NCI-H2029 (cell line): ENCODE data around the gene POU6F2.

Experiments
- DNase-seq: peaks from one replicate; lab custom pipeline; 2025; lab: John Stamatoyannopoulos, UW

POU6F2 gene

DNA sequence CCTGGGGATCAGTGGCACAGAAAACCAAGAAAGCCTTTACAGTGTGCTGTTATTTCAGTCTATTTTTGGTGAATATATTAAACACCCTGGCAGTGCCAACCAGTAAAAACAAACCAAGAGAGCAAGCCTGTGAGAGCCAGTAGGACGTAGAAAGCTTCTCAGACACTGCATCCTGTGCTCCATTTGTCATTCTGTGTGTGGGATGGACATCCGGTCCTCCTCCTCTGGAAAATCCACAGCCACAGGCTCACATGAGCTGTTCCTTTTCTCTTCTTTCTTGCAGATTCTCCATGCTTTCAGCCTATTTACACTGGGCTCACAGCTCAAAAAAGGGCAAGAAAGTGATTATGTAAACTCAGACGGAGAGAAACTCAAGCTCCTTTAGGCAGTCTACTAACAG lies 468.8 kb downstream of the POU6F2 start:
- no peak for DNase-seq

DNA sequence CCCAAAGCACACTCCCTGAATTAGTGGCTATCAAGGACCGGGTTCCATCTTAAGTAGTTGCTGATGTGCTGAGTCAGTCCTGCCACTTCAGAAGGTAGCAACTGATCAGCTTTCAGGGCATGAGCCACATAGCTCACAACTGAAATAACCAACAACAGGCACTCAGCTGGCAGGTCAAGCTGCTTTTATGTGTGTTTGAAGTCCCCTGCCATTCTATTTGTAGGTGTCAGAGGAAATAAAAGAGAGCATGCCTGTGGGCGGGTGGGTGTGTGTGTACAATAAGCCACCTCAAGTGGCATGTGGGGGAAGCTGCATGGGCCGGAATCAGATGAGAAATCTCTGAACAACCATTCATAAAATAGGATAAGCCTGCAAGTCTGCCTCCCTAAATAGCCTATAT lies 474.2 kb downstream of the POU6F2 start:
- no peak for DNase-seq

DNA sequence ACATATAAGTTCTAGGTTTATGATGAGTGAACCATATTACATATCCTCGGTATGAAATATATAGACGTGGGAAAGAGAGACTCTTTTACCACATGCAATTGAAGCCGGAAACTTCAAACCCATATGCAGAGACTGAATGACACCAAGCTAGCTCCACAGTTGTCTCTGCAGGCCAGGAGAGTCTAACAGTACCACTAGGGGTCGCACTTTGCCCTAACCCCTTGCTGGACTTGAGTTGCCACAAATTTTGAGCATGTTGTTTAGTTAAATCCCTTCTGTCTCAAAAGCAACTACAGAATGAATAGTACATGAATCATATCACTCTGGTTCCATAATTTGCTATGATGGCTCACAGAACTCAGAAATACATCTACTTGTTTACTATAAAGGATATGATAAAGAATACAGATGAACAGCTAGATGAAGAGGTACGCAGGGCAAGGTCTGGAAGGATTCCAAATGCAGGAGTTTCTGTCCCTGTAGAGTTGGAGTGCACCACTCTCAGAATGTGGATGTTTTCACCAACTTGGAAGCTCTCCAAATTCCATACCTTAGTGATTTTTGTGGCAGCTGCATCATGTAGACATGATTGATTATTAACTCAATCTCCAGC lies 476.1 kb downstream of the POU6F2 start:
- DNase-seq, result no peak

DNA sequence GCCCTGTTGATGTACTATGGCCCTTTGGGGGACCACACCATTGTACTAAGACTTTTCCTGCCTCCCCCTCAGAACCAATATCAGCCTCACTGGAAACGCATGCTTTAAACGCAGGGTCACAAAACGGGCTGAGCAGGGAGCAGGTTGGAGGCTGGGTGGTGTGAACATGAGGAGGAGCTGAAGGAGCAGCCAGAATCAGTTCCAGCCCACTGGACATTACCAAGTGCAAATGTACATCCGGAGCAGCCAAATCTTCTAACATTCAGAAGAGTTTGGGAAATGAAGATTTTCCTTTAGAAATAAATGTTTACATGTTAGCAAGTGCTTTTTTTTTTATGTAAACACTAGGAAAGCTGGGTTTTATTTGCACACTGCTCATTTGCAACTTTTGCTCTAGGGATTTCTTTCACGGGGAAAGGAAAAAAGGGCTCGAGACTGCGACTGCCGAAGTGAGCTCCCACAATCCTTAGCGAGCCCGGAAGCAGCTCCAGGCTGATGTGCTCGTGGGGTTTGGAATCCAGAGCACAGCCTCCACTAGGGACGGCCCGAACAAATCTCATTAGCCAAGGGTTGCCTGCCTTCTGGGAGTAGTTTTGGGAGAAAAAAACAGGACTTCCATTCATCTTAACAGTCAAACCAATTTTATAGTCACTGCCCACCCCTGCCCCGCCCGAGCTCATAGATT lies 480.5 kb downstream of the POU6F2 start:
- DNase-seq, result no peak

DNA sequence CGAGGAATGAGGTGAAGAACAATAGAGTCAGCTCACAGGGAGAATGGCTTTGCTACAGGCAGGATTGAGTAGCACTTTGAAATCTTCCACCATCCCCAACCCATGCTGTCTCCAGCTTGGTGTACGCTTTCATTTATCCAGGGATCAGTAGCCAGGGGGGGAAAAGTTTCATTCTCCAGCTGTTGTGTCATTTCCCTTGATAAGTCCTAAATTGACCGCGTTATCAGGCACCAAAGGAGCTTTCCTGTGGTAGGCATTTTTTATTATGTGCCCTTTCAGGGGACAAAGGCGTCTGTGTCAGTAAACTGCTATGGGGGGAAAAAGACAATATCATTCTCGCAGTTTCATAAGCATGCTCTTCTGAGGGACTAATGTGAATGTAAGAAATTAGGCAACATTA lies 481.9 kb downstream of the POU6F2 start:
- DNase-seq, result no peak

DNA sequence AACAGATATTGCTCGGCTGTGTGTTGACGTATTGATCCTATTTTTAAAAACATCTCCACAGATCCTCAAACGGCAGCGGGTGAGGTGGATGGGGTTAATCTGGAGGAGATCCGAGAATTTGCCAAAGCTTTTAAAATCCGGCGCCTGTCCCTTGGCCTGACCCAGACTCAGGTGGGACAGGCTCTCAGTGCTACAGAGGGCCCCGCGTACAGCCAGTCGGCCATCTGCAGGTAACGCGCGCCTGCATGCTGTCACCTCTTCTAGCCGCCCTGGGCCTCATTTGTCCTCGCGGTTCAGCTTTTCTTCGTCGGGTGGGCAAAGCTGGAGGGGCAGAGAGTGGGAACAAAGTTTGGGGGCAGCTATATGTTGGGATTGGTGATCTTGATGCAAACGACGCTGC lies 482.8 kb downstream of the POU6F2 start:
- DNase-seq, result no peak

DNA sequence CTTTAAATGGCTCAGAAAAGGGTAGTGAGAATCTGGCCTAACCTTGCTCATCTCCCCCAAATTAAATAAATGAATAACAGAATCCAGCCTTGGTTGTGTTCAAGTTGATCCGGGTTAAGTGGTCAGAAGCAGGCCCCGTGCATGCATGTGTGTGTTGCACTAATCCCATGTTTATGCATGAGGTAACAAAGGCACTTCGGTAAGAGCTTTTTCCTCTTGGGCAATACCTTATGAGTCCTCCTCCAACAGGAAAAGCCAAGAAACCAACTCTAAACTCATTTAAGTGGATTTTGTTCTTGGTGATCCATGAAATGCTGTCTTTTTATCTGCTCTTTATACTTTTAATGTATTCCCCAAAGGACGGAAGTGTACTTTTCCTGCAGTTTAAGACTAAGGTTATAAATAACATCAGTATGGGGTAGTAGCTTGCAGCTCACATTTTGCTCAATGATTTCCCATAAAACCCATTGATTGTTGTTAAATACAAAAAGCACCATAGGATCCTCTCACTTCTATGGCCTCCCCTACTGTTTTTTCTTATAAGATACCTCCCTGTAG lies 483.6 kb downstream of the POU6F2 start:
- no peak for DNase-seq

DNA sequence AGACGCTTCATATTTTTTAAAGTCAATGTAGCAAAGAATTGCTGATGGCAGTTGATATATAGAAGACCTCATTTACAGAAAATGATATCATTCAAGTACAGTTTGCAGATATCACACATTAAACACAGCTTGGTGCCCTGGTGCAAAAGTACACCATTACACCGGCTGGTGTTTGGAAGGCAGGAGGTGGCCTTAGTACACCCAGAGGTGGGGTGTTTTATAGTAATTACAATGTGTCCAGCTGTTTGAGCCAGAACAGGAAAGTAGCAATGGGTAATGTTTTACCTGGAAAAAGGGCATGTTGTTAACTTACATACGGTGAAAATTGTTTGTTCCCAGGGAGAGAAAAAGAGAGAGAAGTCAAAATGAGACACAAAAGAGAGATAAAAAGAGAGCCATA lies 485.5 kb downstream of the POU6F2 start:
- no peak for DNase-seq

DNA sequence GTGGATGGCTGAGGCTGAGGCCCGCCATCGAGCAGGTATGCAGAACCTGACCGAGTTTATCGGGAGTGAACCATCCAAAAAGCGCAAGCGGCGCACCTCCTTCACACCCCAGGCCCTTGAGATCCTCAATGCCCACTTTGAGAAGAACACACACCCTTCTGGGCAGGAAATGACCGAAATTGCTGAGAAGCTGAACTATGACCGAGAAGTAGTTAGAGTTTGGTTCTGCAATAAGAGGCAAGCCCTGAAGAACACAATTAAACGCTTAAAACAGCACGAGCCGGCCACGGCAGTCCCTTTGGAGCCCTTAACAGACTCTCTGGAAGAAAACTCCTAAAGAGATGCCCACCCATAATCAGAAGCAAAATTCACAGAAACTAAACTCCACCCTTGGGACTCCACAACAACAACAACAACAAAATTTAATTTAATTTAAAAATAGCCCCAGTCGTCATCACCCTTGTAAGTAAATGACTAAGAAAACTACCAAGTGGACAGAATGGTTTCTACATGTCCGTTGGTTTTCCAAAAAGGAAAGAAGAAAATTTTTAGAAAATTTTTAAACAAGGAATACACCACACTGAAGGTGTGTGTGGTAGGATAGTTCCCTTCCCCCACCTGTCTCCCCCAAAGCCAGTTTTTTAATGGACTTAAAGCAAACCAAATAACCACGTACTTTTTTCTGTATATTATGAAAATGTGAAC lies 486.8 kb downstream of the POU6F2 start:
- no peak for DNase-seq

DNA sequence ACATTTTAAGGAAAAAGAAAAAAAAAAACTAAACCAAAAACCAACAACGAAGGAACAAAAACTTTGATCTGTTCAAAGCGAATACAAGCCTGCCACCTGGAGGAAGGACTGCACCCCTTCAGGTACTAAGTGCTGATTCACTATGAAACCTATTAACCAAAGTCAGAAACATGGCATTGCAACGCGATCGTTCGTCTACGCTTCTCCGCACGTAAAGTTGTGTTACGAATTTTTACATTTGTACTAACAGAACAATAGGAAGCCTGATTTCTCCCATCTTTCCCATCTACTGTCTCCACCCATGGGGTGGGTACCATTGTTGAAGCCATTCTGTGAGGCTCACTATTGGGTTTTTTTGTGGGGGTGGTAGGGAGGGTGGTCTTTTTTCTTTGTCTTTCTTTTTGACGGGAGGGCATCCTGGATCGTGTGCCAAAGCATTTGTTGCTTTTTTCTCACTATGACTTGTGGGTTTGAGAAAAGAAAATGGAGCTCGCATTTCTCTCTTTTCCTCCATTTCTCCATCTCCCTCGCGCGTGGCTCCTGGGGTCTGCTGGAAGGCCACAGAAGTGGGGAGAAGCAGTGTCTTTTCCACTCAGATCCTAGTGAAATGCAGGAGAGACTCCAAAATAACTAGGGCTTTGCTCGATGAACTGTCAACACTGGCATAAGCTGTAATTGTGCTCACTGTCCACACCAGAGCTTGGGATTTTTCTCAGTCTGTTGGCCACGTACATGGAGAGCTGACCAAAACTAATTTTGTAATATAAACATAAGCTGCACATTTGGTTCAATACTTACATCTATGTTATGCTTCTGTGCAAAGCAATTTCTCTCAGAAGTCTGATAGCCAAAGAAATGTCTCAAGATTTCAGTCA lies 487.6 kb downstream of the POU6F2 start:
- peak; percentile 26 for DNase-seq

DNA sequence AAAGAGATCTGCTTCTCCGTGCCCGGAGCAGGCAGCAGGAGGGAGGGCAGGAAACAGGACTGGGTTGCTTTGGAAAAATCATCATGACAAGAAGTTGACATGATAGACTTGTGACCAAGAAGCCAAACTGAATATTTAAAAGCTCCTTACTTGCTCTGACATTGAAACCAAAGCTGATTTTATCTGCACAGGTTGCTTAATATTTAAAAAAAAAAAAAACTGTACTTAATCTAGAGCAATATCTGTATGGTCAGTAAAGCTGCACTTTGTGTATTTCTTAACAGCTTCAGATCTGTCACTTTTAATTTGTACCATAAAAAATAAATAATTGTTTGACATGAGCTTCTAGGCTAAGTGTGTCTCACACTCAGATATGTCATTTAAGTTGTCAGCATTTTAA lies 490.6 kb downstream of the POU6F2 start:
- no peak for DNase-seq

DNA sequence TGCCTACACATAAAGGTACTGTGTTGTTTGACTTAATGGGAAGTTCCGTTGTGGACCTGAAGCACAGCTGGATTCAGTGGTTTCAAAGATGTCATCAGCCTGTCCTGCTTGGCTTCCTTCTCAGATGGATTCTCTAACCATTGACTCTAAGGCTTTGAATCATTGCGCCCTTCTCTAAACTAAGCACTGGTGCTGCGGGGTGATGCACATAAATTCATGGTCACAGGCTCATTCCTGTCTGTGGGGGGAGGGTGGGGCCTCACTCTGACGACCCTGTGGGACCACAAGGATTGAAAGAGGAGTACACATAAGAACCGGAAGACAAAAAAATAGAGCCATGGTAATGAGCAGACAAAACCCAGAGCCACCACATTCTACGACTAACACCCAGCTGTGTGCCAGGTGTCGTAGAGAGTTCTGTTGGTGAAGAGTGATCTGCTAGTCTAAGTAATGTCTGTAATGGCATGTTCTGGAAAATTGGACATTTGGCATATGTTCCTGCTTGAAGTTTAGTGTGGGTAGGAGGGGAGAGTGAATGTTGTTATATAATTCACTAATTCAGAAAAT lies 491.2 kb downstream of the POU6F2 start:
- DNase-seq, result no peak

DNA sequence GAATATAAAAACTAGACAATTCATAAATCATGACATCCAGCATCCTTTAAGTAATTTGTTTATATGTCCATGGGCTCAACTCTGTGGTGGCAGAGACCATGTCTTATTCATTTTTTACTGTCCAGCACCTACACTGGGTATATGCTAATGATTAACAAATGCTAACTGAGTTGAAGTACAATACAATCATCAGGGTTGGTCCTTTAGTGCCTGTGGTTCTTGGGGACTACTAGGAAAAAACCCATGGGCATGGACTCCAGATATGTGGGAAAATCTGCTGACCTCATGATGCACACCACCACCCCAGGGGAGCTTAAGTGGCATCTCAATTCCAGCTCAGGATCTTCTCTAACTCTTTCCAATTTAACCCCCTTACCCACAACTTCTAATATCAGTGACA lies 503.2 kb downstream of the POU6F2 start:
- no peak for DNase-seq

DNA sequence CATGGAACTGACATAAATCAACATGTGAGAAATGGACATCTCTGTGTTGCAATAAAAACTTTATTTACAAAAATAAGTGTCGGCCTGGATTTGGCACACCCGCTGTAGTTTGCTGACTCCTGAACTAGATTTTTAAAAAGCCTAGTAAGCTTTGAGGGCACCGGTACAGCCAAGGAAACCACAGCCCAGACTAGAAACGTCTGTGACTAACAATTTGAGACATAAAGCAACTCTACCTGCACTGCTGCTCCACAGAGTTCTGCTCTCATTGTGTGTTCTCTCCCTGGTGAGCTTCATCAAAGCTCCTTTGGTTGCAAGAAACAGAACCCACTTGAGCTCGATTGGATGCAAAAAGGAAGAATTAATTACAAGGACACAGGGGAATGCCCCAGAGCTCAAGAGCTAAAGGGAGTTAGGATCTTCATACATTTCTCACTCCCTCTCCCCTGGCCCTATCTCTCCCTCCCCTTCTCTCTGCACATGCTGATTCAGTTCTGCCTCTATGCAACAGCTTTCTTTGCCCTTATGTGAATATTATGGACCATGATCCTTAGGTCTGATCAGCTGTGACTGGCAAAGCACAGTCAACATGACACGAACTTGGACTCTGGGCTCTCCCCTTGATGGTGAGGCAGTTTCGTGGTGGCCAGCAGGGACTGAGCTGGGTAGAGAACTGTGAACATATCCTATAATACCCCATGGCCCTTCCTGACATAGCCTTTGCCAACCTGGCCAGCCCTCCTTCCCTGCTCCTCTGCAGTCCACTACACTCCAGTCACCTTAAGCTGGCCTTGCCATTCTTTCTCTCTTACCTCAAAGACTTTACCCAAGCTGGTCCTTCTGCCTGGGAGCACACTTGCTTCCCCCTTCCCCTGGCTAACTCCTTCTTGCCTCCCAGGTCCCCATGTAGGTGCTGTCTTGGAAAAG lies 511.0 kb downstream of the POU6F2 start:
- DNase-seq, result no peak

DNA sequence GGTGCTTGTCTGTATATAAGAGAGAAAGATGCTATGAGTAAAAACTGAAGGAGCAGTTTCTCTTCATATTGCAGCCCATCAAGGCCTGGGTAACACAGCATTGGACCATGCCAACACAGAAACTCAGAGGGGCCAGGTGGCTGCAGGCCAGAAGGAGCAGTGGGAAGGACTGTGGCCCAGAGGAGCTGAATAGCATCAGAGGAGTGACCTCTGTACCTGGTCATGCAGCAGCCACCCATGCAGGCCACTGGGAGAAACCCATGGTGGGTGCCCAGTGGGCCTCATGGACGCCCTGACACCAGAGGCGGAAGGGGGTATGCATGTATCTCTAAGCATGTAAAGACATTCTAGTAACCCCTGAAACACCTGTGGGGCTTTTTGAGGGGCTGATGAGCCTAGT lies 512.6 kb downstream of the POU6F2 start:
- no peak for DNase-seq

DNA sequence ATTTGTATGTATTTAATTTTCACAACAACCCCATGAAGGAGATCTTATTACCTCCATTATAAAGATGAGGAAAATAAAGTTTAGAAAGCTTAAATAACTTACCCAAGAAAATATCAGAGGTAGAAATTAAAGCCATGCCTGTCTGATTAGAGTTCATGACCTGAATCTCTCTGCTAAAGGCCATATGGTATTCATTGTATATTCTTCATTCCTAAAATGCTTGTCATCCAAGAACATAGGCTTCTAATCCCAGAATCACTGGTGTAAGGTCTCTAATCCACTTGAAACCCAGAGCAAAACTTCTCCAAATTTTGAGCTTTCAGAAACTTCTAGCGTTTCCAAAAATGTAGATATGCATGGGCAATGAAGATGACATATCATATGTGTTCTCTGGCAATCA lies 516.2 kb downstream of the POU6F2 start:
- DNase-seq, result no peak

DNA sequence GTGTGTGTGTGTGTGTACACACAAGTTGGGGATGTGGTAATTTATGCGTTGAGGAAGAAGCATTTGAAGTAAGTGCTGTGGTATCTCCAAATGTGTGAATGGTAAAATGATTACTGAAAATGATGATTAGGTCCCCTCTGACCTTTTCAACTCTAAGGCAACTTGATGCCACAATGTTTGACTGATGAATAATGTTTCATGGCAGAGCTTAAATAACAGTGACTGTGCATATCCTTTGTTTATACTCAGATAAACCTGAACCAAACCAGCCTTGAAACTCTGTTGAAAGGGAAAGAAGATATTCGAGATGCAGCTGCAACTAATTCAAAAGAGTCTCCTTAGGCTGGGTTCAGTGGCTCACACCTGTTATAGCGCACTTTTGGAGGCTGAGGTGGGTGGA lies 523.6 kb downstream of the POU6F2 start:
- DNase-seq, result no peak

DNA sequence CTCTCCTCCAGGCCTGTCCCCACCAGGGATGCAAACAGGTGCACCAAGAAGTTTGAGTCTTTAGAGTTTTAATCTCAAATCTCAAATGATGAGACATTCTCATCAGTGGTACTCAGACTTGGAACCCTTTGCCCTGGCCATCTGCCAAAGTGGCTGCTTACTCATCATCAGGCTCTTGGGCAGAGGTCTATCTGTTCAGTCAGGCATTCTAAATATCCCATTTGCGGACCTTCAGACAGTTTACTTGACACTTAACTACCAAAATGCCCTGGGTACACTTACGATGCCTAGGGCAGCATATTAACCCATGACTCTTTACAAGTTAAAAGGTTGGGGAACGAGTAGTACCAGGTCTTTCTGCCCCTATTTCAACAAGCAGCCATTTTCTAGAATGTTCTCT lies 527.3 kb downstream of the POU6F2 start:
- peak; percentile 8 for DNase-seq

DNA sequence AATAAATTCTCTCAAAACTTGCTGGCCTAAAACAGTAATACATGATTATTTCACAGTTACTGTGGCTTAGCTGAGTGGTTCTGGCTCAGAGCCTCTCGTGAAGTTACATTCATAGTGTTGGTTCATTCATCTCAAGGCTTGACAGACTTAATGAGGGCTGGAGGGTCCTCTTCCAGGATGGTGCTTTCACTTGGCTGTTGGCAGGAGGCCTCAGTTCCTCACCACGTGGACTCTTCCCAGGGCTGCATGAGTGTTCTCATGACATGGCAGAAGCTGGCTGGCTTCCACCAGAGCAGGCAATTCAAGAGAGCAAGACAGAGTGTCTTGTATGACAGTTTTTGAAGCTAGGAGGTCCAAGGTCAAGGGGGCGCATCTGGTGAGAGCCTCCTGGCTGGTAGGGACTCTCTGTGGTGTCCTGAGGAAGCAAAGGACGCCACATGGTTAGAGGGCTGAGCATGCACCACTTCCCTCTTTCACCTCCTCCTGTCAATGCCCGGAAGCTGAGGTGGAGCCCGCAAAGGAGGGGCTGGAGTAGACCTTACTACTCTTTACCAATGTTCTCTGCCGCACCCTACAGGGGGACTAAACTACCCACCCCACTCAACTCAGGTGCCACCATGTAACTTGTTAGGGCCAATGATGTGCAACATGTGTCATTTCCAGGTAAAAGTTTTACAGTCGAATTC lies 530.3 kb downstream of the POU6F2 start:
- DNase-seq, result peak; percentile 93

DNA sequence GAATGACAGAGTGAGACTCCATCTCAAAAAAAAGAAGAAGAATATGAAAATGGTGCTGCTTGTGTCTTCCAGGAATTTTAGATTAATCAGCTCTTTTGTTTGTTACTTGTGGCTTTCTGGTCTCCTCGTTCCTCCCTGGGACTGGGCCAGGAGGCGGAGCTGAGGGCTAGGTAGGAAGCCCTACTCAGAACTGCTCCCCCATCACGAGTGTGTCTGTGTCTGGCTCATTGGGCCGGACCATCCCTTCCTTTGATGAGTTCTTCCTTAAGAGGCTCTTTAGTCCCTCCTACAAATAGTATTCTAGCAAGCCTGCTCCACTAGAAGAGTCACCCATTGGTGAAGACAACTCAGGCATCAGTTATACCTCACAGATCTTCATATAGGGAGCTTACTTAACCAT lies 531.7 kb downstream of the POU6F2 start:
- no peak for DNase-seq
